ENCODE results near the gene CTSK. TPM values are rescaled to one million over a fixed set of nuclear protein-coding genes. Genes with fewer than 3 reads are reported as not detected.

Gene CTSK
- total RNA-seq, 1 experiment from 2014 or later: 4.2 TPM

DNA sequence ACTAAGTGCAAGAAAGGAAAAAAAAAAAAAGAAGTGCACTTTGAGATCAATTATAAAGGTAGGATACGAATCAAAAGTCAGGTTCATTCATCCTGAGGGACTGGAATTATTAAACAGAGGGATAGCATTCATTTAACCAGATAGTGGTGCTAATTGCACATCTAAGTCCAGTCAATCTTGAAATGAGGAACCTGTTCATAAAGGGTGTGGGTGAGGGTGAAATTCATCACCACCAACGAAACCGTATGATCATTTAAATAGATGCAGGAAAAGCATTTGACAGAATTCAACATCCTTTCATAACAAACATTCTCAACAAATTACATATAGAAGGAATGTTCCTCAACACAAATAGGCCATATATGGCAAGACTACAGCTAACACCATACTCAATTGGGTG lies 48.0 kb downstream of the CTSK start:
- H3K27me3 ChIP-seq (ENCODE audit: insufficient read depth, low read length): no peaks in the 10 kb centered on the region
- no peak overlapping the region for H4K5ac ChIP-seq (ENCODE audit: insufficient read length, low read depth, low read length)
- H2AFZ ChIP-seq (ENCODE audit: low read length): no peak overlapping the region
- no peak overlapping the region for H3K18ac ChIP-seq (ENCODE audit: insufficient read length, low read depth, low read length)
- H3K23ac ChIP-seq (ENCODE audit: insufficient read length, low read depth, low read length): no peak overlapping the region
- no peaks in the 10 kb centered on the region for H3K79me2 ChIP-seq (ENCODE audit: insufficient read depth, low read length)
- H2BK5ac ChIP-seq (ENCODE audit: insufficient read length, low read length): no peak overlapping the region
- no peak overlapping the region for H3K27ac ChIP-seq (ENCODE audit: insufficient read length, low read depth, low read length)
- H3T11ph ChIP-seq (ENCODE audit: low read length): no peak overlapping the region
- H3K79me1 ChIP-seq (ENCODE audit: insufficient read depth, low read depth, low read length, poor library complexity, severe bottlenecking): no peaks in the 10 kb centered on the region
- H2BK120ac ChIP-seq (ENCODE audit: low read depth, low read length, poor library complexity, severe bottlenecking): no peak overlapping the region
- no peaks in the 10 kb centered on the region for H3K4me1 ChIP-seq (ENCODE audit: insufficient read depth, low read length)
- Mint-ChIP-seq H3K27ac (no peak overlapping the region), H3K9me3 (peaks cover 7% of the 10 kb centered on the region in 2 experiments), H3K4me3 (no peak overlapping the region), H3K36me3 (ENCODE audit: insufficient read depth in 1 of 3, low read depth in 3 of 3) (peaks cover 0 to 7% (median 5%) of the 10 kb centered on the region in 3 experiments; a peak in 5 of 7 replicates), H3K4me1 (no peaks in the 10 kb centered on the region), H3K27me3 (ENCODE audit: low read depth) (peaks cover 3% of the 10 kb centered on the region; the same call in 1 of the 2 replicates)
- H3K23me2 ChIP-seq (ENCODE audit: insufficient read length, low read depth, low read length, poor library complexity, severe bottlenecking): no peaks in the 10 kb centered on the region
- H3K9ac ChIP-seq (ENCODE audit: extremely low read depth, insufficient read length, low read length): no peak overlapping the region
- H2BK15ac ChIP-seq (ENCODE audit: low read depth, low read length): no peak overlapping the region
- no peak for DNase-seq
- H2AK5ac ChIP-seq (ENCODE audit: insufficient read length, low read length): no peak overlapping the region
- no peak overlapping the region for H3K14ac ChIP-seq (ENCODE audit: insufficient read depth, low read length)
- H3K9me3 ChIP-seq (ENCODE audit: control insufficient read depth, low read depth, low read length): no peaks in the 10 kb centered on the region
- no peak overlapping the region for H3K56ac ChIP-seq (ENCODE audit: insufficient read length, low read depth, low read length)
- H3K4ac ChIP-seq (ENCODE audit: low read depth, low read length): no peak overlapping the region
- TF ChIP-seq, protein P1, sequence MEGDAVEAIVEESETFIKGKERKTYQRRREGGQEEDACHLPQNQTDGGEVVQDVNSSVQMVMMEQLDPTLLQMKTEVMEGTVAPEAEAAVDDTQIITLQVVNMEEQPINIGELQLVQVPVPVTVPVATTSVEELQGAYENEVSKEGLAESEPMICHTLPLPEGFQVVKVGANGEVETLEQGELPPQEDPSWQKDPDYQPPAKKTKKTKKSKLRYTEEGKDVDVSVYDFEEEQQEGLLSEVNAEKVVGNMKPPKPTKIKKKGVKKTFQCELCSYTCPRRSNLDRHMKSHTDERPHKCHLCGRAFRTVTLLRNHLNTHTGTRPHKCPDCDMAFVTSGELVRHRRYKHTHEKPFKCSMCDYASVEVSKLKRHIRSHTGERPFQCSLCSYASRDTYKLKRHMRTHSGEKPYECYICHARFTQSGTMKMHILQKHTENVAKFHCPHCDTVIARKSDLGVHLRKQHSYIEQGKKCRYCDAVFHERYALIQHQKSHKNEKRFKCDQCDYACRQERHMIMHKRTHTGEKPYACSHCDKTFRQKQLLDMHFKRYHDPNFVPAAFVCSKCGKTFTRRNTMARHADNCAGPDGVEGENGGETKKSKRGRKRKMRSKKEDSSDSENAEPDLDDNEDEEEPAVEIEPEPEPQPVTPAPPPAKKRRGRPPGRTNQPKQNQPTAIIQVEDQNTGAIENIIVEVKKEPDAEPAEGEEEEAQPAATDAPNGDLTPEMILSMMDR (conservative IDR thresholded peaks at IDR 0.05): no peak
- H4K20me1 ChIP-seq (ENCODE audit: control insufficient read depth, insufficient read depth, insufficient read length): no peaks in the 10 kb centered on the region
- H4K8ac ChIP-seq (replicated peaks; ENCODE audit: insufficient read length, low read depth, low read length): no peak overlapping the region
- H4K91ac ChIP-seq (ENCODE audit: insufficient read length, low read depth, low read length): no peak overlapping the region
- no CpG with 5 or more reads among the region's 3 CpGs for WGBS (ENCODE audit: extremely low coverage, insufficient read length, low lambda C conversion rate)
- no peak overlapping the region for H3K4me2 ChIP-seq (ENCODE audit: insufficient read depth, insufficient read length, low read length)
- no peak overlapping the region for H2BK12ac ChIP-seq (ENCODE audit: insufficient read length, low read depth, low read length)
- H2BK20ac ChIP-seq (ENCODE audit: low read depth, low read length, poor library complexity, severe bottlenecking): no peak overlapping the region
